GM19193 (cell line): ENCODE data around the gene SLC13A3.

Experiments
- POLR2A ChIP-seq: IDR thresholded peaks from 4 replicates; pipeline ENCODE4 v1.6.1; 2011; ENCODE audit not compliant: insufficient read depth, insufficient read length; ENCODE audit errors: extremely low read depth

The SLC13A3 gene

DNA sequence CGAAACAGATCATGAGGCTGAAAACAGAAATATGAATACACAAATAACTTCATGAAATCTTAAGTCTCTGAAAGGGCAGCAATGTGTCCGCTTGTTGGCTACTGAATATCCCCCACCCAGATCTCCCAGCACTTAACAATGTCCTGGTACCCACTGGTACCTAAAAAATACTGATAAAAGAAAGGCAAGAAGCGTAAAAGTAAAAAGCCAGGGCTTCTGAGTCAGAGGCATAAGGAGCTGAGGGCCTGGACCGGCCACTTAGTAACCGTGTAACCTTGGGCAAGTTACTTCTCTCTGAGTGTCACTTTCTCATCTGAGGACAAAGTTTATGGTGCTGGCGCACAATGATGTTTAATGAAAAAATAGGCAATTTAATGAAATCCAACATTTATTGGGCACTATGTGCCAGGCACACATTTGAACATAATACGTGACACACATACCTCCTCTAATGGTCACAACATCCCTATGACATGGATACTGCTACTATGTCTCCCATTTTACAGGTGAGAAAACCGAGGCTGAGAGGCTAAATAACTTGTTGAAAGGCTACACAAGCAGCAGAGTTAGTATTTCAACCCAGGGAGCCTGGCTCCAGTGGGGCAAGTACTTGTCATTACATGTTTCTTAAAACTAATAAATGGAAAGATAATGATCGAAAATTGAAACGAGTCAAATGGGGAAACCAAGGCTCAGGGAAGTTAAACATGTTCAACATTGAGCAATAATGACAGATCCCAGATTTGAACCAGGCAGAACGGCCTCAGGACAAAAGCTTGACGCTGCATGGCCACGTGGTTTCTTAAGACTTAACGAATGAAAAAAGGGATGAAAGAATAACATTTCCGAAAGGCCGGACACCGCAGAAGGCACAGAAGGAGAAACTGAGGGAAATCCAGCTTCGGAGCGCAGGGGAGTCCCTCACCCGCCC lies 37.2 kb upstream of the SLC13A3 start:
- TF ChIP-seq POLR2A, result no peak

DNA sequence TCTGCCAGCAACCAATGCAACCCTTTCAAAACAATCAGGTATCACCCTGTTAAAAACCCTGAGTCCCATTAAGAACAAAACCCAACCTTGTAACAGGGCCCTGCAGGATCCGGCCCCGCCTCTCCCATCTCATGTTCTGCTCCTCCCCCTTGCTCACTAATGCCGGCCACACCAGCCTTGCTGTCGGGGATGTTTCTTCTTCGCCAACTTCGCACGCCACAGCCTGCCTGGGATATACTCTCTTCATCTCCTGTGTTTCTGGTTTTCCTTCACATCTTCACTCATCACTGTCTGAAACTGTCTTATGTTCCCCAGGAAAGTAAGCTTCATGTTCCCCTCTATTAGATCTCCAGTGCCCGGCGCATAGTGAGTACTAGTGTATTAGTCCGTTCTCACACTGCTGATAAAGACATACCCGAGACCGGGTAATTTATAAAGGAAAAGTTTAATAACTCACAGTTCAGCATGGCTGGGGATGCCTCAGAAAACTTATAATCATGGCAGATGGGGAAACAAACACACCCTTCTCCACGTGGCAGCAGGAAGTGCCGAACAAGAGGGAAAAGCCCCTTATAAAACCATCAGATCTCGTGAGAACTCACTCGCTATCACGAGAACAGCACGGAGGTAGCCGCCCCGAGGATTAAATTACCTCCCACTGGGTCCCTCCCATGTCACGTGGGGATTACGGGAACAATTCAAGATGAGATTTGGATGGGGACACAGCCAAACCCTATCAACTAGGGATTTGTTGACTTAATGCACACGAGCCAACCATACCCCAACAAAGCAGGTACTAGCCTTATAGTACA lies 32.9 kb upstream of the SLC13A3 start:
- no peak for TF ChIP-seq POLR2A

- no peak for TF ChIP-seq POLR2A
These were observed 32.3 kb upstream of the SLC13A3 start for GRCh38 chr20:46683668-46683938.

- TF ChIP-seq POLR2A, result no peak
These were observed 31.9 kb upstream of the SLC13A3 start for GRCh38 chr20:46683011-46683667.

DNA sequence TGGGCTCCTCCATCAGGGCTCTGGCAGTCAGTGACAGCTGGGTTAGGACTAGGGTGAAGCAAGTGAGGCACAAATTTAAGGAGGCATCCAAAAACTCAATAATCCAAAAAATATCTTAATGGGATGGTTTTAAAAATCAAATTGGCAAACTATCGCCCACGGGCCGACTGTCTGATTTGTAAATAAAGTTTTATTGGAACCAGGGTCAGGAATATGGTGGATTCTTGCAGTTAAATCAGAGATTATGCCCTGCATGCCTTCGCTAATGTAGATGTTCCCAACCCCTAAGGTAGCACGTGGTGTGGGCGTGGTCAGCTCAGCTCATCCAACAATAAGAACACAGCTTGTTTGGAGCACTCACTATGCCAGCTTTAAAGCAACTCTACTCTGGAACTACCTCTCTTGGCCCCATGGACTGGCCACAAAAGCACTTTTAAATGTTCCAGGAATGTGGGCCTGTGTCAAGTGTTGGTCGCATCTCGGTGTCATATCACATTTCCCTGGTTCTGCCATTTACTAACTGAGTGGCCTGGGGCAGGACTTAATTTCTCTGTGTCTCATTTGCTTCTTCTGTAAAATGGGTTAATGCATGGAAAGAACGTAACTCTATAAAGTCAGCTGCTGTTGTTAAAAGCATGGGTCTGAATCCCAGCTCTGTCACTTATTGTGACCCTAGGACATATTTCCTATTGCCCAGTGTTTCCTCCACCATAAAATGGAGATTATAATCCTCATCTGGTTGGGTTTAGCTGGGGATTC lies 31.0 kb upstream of the SLC13A3 start:
- TF ChIP-seq POLR2A, result no peak

GRCh38 chr20:46681032-46681854 lies 30.0 kb upstream of the SLC13A3 start:
- TF ChIP-seq POLR2A, result no peak

DNA sequence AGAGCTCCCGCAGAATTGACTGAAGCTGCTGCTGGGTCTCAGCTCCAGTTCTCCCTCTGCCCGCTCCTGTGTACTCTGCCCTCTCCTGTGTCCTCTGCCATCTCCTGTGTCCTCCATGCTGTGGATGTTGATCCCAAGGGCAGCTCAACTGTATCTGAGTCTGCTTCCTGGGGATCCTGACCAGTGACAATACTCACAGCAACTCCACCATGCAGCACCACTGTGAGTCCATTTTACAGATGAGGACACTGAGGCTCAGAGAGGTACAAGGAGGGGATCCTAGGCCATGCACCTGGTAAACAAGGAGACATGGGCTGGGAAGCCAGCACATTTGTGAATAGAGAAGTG lies 29.4 kb upstream of the SLC13A3 start:
- no peak for TF ChIP-seq POLR2A

- no peak for TF ChIP-seq POLR2A
These were observed 27.3 kb upstream of the SLC13A3 start for GRCh38 chr20:46678516-46678915.

GRCh38 chr20:46677608-46678007 lies 26.3 kb upstream of the SLC13A3 start:
- TF ChIP-seq POLR2A, result no peak

- TF ChIP-seq POLR2A, result no peak
These were observed 23.2 kb upstream of the SLC13A3 start for GRCh38 chr20:46674253-46675083.

GRCh38 chr20:46673394-46674252 lies 22.4 kb upstream of the SLC13A3 start:
- TF ChIP-seq POLR2A, result no peak

GRCh38 chr20:46672543-46673148 lies 21.4 kb upstream of the SLC13A3 start:
- no peak for TF ChIP-seq POLR2A
